Colonic mucosa (tissue), 4 donors: ENCODE data around the gene FUNDC1. TPM values are rescaled to one million over a fixed set of nuclear protein-coding genes. Genes with fewer than 3 reads are reported as not detected.
A peak's percentile ranks its signal among the peaks of the same experiment; 100 is the strongest.
"Not testable (repeated sequence)": the region's sequence is repeated elsewhere in the genome, so short reads cannot be mapped to it uniquely, and the experiment has no call there.

Experiments used
- DNase-seq: peaks from one replicate; pipeline ENCODE4 v3.0.0-alpha.2; 2020
- H3K27ac ChIP-seq: fragments of 200-600 bp; one replicate; pipeline ENCODE4 v1.8.0; 2021
- H3K27me3 ChIP-seq: fragments of 200-600 bp; one replicate; pipeline ENCODE4 v1.8.0; 2021
- H3K36me3 ChIP-seq: fragments of 200-600 bp; one replicate; pipeline ENCODE4 v1.8.0; 2021
- H3K4me1 ChIP-seq: fragments of 200-600 bp; one replicate; pipeline ENCODE4 v1.8.0; 2021; ENCODE audit warnings: mild to moderate bottlenecking
- H3K4me3 ChIP-seq: fragments of 200-600 bp; one replicate; pipeline ENCODE4 v1.8.0; 2021
- H3K9ac ChIP-seq, 2 donors: one replicate each; pipeline ENCODE4 v1.7.0; 2013; ENCODE audit warnings: control low read depth in 2 of 2, low read depth in 2 of 2, low read length in 2 of 2
- H3K9me3 ChIP-seq: fragments of 200-600 bp; one replicate; pipeline ENCODE4 v1.8.0; 2021
- CTCF ChIP-seq: fragments of 200-600 bp; IDR thresholded peaks from one replicate; pipeline ENCODE4 v1.8.0; 2022; ENCODE audit warnings: antibody characterized with exemption, mild to moderate bottlenecking
- intact Hi-C: fragments of 100-400 bp; cut with DNase I; formaldehyde crosslinking; loops from one replicate; pipeline ENCODE4 v1.14.1; 2022
- total RNA-seq, 2 donors: library from RNA; stranded (reverse); fragmentation: NEBNext Ultra II Directional in 1 of 2; extraction: Animal tissue kit (Norgen Biotek cat#: 25700) in 1 of 2; gene quantifications; one replicate each; pipeline ENCODE4 v1.2.1, GENCODE V29; 2021
- donor health status: healthy.
- donor health status: DM: no; HTN: no; CAD: no.
- donor health status: DM: no; HTN: no; CAD: no.

Gene FUNDC1
- total RNA-seq, 2 donors from 2014 or later = 11.9 to 14.3 TPM

- TF ChIP-seq CTCF = no peak
- Histone ChIP-seq H3K4me1 (no peaks in the 10 kb centered on the region), H3K4me3 (no peak overlapping the region), H3K27me3 (no peaks in the 10 kb centered on the region), H3K9ac (no peak overlapping the region), H3K36me3 (no peaks in the 10 kb centered on the region), H3K27ac (no peak overlapping the region), H3K9me3 (no peaks in the 10 kb centered on the region)
- no peak for DNase-seq
- intact Hi-C loops = no loop called here
Measured at GRCh38 chrX:44569122-44569521, 26.5 kb upstream of the FUNDC1 start.

- no peak for TF ChIP-seq CTCF
- Histone ChIP-seq H3K9me3 (no peaks in the 10 kb centered on the region), H3K4me3 (no peak overlapping the region), H3K27me3 (no peaks in the 10 kb centered on the region), H3K27ac (no peak overlapping the region), H3K4me1 (no peaks in the 10 kb centered on the region), H3K9ac (no peak overlapping the region), H3K36me3 (no peaks in the 10 kb centered on the region)
- no peak for DNase-seq
- intact Hi-C loops = no loop called here
Measured at GRCh38 chrX:44568196-44568595, 25.5 kb upstream of the FUNDC1 start.

GRCh38 chrX:44561896-44562295, 19.2 kb upstream of the FUNDC1 start:
- H3K36me3 ChIP-seq, H3K27me3 ChIP-seq, DNase-seq, H3K27ac ChIP-seq, H3K9me3 ChIP-seq, H3K9ac ChIP-seq, intact Hi-C loops, H3K4me3 ChIP-seq, H3K4me1 ChIP-seq: not testable (repeated sequence)

GRCh38 chrX:44550563-44550962, 7.9 kb upstream of the FUNDC1 start:
- H3K9me3 ChIP-seq = no peaks in the 10 kb centered on the region
- no peak overlapping the region for H3K4me3 ChIP-seq
- no peaks in the 10 kb centered on the region for H3K4me1 ChIP-seq
- DNase-seq = no peak
- no peak for TF ChIP-seq CTCF
- H3K27me3 ChIP-seq = no peaks in the 10 kb centered on the region
- no peaks in the 10 kb centered on the region for H3K36me3 ChIP-seq
- intact Hi-C loops = no loop called here
- H3K27ac ChIP-seq = no peak overlapping the region
- no peak overlapping the region for H3K9ac ChIP-seq

- H3K9ac ChIP-seq, H3K36me3 ChIP-seq, H3K9me3 ChIP-seq, H3K27me3 ChIP-seq, intact Hi-C loops, H3K27ac ChIP-seq, H3K4me1 ChIP-seq, H3K4me3 ChIP-seq: not testable (repeated sequence)
- DNase-seq = peak; percentile 60
Measured at GRCh38 chrX:44545454-44545853, 2.8 kb upstream of the FUNDC1 start.

- TF ChIP-seq CTCF = no peak
- intact Hi-C loops = no loop called here
- Histone ChIP-seq H3K4me3 (no peak overlapping the region), H3K9me3 (no peaks in the 10 kb centered on the region), H3K9ac (no peak overlapping the region), H3K4me1 (no peaks in the 10 kb centered on the region), H3K27me3 (no peaks in the 10 kb centered on the region), H3K36me3 (no peaks in the 10 kb centered on the region), H3K27ac (no peak overlapping the region)
- no peak for DNase-seq
Measured at GRCh38 chrX:44544036-44544435, 1.4 kb upstream of the FUNDC1 start.

- intact Hi-C loops = no loop called here
- no peak overlapping the region for H3K9ac ChIP-seq
Measured at GRCh38 chrX:44536198-44536597, 6.5 kb downstream of the FUNDC1 start.

More at GRCh38 chrX:44536198-44536597, 6.5 kb downstream of the FUNDC1 start:
- H3K4me3 ChIP-seq = no peak overlapping the region
- no peaks in the 10 kb centered on the region for H3K4me1 ChIP-seq
- no peak for TF ChIP-seq CTCF
- no peaks in the 10 kb centered on the region for H3K27me3 ChIP-seq
- no peaks in the 10 kb centered on the region for H3K36me3 ChIP-seq
- no peak for DNase-seq
- no peaks in the 10 kb centered on the region for H3K9me3 ChIP-seq
- no peak overlapping the region for H3K27ac ChIP-seq
